ENCODE measurements around the gene PRPF8. TPM values are rescaled to one million over a fixed set of nuclear protein-coding genes. Genes with fewer than 3 reads are reported as not detected.
"Not testable (repeated sequence)": the region's sequence is repeated elsewhere in the genome, so short reads cannot be mapped to it uniquely, and the experiment has no call there.

PRPF8 gene
- total RNA-seq, 1 donor from 2014 or later, result 432 TPM

GRCh38 chr17:1713160-1713877 is 28.7 kb upstream of the PRPF8 start:
- Mint-ChIP-seq H3K27me3 (peaks cover 18% of the 10 kb centered on the region), H3K27ac (no peak overlapping the region), H3K4me3 (peak overlapping the region; percentile 29), H3K9me3 (no peaks in the 10 kb centered on the region), H3K4me1 (peaks cover 27% of the 10 kb centered on the region), H3K36me3 (ENCODE audit: low read depth) (peaks cover 19% of the 10 kb centered on the region)
- DNase-seq, result no peak
- intact Hi-C loops (cut with micrococcal nuclease), result loop anchor here (10.0 kb wide), 1 partner anchor 681 kb away; no protein-coding TSS in a partner anchor

- H3K4me1 Mint-ChIP-seq, result peaks cover 21% of the 10 kb centered on the region
- H3K4me3 Mint-ChIP-seq, result no peak overlapping the region
- peaks cover 24% of the 10 kb centered on the region for H3K27me3 Mint-ChIP-seq
- H3K9me3 Mint-ChIP-seq, result no peaks in the 10 kb centered on the region
- no peak overlapping the region for H3K27ac Mint-ChIP-seq
- intact Hi-C loops (cut with micrococcal nuclease), result loop anchor here (10.0 kb wide), 1 partner anchor 683 kb away; no protein-coding TSS in a partner anchor
- no peak for DNase-seq
- peaks cover 19% of the 10 kb centered on the region for H3K36me3 Mint-ChIP-seq (ENCODE audit: low read depth)
Measured at GRCh38 chr17:1712271-1712670, 27.6 kb upstream of the PRPF8 start.

GRCh38 chr17:1711804-1712203 is 27.1 kb upstream of the PRPF8 start:
- intact Hi-C loops (cut with micrococcal nuclease), result loop anchor here (10.0 kb wide), 1 partner anchor 683 kb away; no protein-coding TSS in a partner anchor
- H3K9me3 Mint-ChIP-seq, result no peaks in the 10 kb centered on the region
- peaks cover 27% of the 10 kb centered on the region for H3K27me3 Mint-ChIP-seq
- H3K4me3 Mint-ChIP-seq, result no peak overlapping the region
- H3K4me1 Mint-ChIP-seq, result peaks cover 21% of the 10 kb centered on the region
- DNase-seq, result no peak
- H3K36me3 Mint-ChIP-seq (ENCODE audit: low read depth), result peaks cover 19% of the 10 kb centered on the region
- H3K27ac Mint-ChIP-seq, result no peak overlapping the region

DNA sequence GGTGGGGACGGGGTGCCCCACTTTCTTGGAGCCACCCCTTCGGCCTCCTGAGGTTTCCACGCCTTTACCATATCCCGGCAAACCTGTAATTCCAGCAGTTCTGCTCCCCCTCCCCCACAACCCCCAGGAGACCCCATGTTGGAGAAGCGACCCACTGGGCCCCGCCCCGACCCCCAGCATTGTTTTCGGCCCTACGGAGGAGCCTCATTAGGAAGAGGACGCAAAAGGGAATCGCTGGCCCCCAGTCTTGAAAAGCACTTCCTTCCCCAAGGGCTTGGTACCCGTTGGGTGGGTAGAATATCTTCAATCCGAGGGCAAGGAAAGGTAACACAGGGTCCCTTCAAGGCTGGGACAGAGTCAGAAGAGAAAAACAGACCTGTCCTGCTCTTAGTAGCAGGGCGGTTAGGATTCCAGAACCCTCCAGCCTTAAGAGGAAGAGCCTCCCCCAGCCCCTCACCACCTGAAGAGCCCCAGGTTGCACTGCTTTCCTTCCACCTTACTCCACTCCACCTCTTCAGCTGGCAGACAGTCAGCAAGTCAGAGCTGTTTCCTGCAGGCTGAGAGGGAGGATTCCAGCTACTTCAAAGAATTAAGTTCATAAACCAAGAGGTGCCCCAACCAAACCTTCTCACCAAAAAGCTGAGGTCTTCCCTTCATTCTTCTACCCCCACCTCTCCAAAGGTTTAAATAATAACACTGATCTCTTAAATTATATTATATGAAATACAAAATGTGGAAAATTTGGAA is 26.3 kb upstream of the PRPF8 start:
- Mint-ChIP-seq H3K4me3 (peak overlapping the region; percentile 51), H3K9me3 (no peaks in the 10 kb centered on the region), H3K36me3 (ENCODE audit: low read depth) (peaks cover 19% of the 10 kb centered on the region), H3K27ac (no peak overlapping the region), H3K27me3 (peaks cover 31% of the 10 kb centered on the region), H3K4me1 (peaks cover 20% of the 10 kb centered on the region)
- DNase-seq, result no peak
- intact Hi-C loops (cut with micrococcal nuclease), result loop anchor here (10.0 kb wide), 1 partner anchor 684 kb away; no protein-coding TSS in a partner anchor

GRCh38 chr17:1709971-1710806 is 25.5 kb upstream of the PRPF8 start, which contains the start of gene TLCD2:
Gene TLCD2, minus strand, starts transcription at chr17:1710377. Its CDS starts 135 bp downstream, at chr17:1710242.
- peak; percentile 73 for DNase-seq
- peaks cover 20% of the 10 kb centered on the region for H3K4me1 Mint-ChIP-seq
- H3K9me3 Mint-ChIP-seq, result no peaks in the 10 kb centered on the region

DNA sequence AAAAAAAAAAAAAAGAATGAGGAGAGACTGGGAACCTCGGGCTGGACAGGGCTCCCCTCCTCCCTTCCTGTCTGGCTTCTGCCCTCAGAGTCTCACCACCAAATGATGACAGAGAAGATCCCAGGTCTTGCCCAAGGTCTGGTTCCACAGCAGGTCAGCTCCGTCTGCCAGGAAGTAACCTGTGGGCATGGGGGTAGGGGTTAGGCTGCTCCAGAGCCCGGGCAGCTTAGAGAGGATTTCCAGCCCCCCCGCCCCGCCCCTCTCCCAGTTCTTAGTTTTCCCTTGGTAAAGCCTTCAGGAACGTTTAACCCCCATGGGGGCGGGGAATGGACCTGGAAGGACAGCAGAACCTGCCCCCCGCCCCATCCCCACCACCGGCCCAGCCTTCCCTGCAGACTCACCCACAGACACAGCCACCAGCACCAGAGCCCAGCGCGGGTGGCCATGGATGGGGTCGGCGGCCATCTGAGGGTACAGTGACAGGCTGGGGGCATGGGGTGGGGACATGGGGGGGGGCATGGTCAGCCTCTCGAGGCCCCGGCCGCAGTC is 24.8 kb upstream of the PRPF8 start:
- Mint-ChIP-seq H3K27me3 (peaks cover 41% of the 10 kb centered on the region), H3K27ac (no peak overlapping the region), H3K4me3 (peak overlapping the region; percentile 52), H3K4me1 (peaks cover 17% of the 10 kb centered on the region), H3K9me3 (no peaks in the 10 kb centered on the region), H3K36me3 (ENCODE audit: low read depth) (peaks cover 18% of the 10 kb centered on the region)
- no peak for DNase-seq
- intact Hi-C loops (cut with micrococcal nuclease), result no loop called here

More at GRCh38 chr17:1709971-1710806, 25.5 kb upstream of the PRPF8 start, which contains the start of gene TLCD2:
- H3K36me3 Mint-ChIP-seq (ENCODE audit: low read depth), result peaks cover 18% of the 10 kb centered on the region
- H3K4me3 Mint-ChIP-seq, result peak within 1 kb of the TSS; percentile 52
- peaks cover 36% of the 10 kb centered on the region for H3K27me3 Mint-ChIP-seq
- H3K27ac Mint-ChIP-seq, result no peak within 1 kb of the TSS
- intact Hi-C loops (cut with micrococcal nuclease), result loop anchor here (10.0 kb wide), 1 partner anchor 685 kb away; no protein-coding TSS in a partner anchor

DNA sequence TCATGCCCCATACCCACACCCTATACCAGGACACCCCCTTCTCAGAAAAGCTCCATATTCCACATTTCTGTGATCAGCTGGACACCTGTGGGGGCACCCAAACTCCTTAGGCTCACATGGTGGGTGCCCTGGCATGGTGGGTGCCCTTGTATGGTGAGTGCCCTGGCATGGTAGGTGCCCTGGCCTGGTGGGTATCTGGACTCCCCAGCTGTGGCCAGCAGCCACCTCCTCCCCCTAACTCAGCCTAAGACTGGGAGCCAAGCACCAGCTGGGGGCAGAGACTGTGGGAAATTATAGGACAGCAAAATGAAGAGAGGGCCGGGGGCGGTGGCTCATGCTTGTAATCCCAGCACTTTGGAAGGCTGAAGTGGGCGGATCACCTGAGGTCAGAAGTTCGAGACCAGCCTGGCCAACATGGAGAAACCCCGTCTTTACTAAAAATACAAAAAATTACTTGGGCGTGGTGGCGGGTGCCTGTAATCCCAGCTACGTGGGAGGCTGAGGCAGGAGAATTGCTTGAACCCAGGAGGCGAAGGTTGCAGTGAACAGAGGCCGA is 24.2 kb upstream of the PRPF8 start:
- intact Hi-C loops (cut with micrococcal nuclease); DNase-seq; H3K9me3 Mint-ChIP-seq; H3K27ac Mint-ChIP-seq: not testable (repeated sequence)
- H3K4me1 Mint-ChIP-seq, result peaks cover 15% of the 10 kb centered on the region
- H3K27me3 Mint-ChIP-seq, result peaks cover 41% of the 10 kb centered on the region
- peaks cover 16% of the 10 kb centered on the region for H3K36me3 Mint-ChIP-seq (ENCODE audit: low read depth)
- peak overlapping the region; percentile 52 for H3K4me3 Mint-ChIP-seq

DNA sequence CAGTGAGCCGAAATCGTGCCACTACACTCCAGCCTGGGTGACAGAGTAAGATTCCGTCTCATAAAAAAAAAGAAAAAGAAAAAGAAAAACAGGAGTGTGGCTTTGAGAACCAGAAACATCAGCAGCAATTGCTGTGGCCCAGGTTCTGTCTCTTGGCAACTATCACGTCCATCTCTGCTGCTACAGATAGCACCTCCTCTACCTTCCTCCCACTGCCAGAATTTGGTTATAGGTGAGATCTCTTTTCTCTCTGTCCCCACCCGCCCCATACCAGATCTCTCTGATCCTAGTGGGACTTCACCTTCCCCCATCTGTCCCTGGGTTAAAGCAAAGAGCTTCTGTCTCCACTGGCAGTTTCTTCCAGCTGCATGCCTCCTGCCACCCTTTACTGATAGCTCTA is 22.4 kb upstream of the PRPF8 start:
- peaks cover 7% of the 10 kb centered on the region for H3K36me3 Mint-ChIP-seq (ENCODE audit: low read depth)
- peaks cover 11% of the 10 kb centered on the region for H3K4me1 Mint-ChIP-seq
- H3K27me3 Mint-ChIP-seq, result peaks cover 41% of the 10 kb centered on the region
- DNase-seq, result no peak
- H3K27ac Mint-ChIP-seq, result no peak overlapping the region
- intact Hi-C loops (cut with micrococcal nuclease), result no loop called here
- no peak overlapping the region for H3K4me3 Mint-ChIP-seq
- H3K9me3 Mint-ChIP-seq, result no peaks in the 10 kb centered on the region

DNA sequence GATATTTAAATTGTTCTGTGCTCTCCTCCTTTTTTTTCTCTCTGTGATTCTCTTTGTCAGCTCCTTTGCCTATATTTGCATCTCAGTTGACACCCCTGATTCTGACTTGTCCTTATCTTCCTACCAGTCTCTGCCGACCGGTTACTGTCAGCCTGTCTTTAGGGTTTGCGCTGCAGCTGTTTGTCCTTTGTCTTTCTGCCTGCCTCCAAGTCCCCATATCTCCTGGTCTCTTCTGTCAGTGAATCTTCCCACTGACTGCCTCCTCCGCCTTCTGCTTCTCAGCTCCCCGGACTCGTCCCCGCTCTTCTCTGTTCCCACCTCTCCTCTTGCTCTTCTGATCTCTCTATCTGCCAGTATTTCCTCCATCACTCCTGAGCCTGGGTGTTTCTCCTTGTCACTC is 20.3 kb upstream of the PRPF8 start:
- H3K4me3 Mint-ChIP-seq, result no peak overlapping the region
- peaks cover 5% of the 10 kb centered on the region for H3K4me1 Mint-ChIP-seq
- no peak overlapping the region for H3K27ac Mint-ChIP-seq
- H3K27me3 Mint-ChIP-seq, result peaks cover 31% of the 10 kb centered on the region
- intact Hi-C loops (cut with micrococcal nuclease), result no loop called here
- no peaks in the 10 kb centered on the region for H3K36me3 Mint-ChIP-seq (ENCODE audit: low read depth)
- H3K9me3 Mint-ChIP-seq, result no peaks in the 10 kb centered on the region
- DNase-seq, result no peak

DNA sequence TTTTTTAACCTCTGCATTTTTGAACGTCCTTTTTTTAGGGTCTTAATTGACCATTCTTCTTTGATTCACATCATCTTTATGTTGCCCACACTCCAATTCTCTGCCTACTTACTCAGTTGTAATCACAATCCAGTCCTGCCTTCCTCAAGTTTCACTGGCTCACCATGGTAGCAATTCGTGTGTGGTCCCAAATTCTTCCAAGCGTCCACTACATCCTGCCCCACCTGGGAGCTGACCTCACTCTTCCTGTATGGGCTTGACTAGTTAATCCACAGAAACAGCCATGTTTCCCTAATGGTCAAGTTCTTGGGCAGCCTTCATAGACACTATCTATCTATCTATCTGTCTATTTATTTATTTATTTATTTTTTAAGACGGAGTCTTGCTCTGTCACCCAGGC is 18.4 kb upstream of the PRPF8 start:
- no peak overlapping the region for H3K4me3 Mint-ChIP-seq
- H3K4me1 Mint-ChIP-seq, result peaks cover 3% of the 10 kb centered on the region
- H3K9me3 Mint-ChIP-seq, result no peaks in the 10 kb centered on the region
- DNase-seq, result no peak
- H3K27ac Mint-ChIP-seq, result no peak overlapping the region
- H3K36me3 Mint-ChIP-seq (ENCODE audit: low read depth), result no peaks in the 10 kb centered on the region
- intact Hi-C loops (cut with micrococcal nuclease), result no loop called here
- peaks cover 25% of the 10 kb centered on the region for H3K27me3 Mint-ChIP-seq

- intact Hi-C loops (cut with micrococcal nuclease); H3K4me3 Mint-ChIP-seq; H3K27me3 Mint-ChIP-seq; H3K9me3 Mint-ChIP-seq; H3K36me3 Mint-ChIP-seq (ENCODE audit: low read depth); H3K4me1 Mint-ChIP-seq; H3K27ac Mint-ChIP-seq; DNase-seq: not testable (repeated sequence)
Measured at GRCh38 chr17:1699891-1700290, 15.2 kb upstream of the PRPF8 start.

DNA sequence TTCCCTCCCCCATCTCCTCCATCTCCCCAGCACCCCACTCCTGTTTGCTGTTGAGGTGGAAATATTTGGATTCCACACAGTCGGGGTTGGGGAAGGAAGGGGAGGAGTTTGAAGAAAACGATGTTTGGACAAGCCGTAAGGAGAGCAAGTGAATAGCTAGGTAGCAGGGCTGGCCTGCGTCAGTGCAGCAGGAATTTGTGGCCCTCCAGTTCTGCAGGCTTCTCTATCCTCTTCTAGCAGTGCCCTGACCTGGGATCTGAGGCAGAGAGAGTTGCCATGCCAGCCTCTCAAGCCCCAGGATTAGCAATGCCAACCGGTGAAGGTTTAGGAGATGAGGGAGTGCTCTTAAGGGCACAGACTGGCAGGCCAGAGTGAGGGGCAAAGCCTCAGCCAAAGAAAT is 13.0 kb upstream of the PRPF8 start:
- Mint-ChIP-seq H3K36me3 (ENCODE audit: low read depth) (no peaks in the 10 kb centered on the region), H3K27me3 (peaks cover 5% of the 10 kb centered on the region), H3K4me3 (no peak overlapping the region), H3K27ac (no peak overlapping the region), H3K4me1 (no peaks in the 10 kb centered on the region), H3K9me3 (no peaks in the 10 kb centered on the region)
- no peak for DNase-seq
- intact Hi-C loops (cut with micrococcal nuclease), result no loop called here

- DNase-seq, result no peak
- peaks cover 7% of the 10 kb centered on the region for H3K27me3 Mint-ChIP-seq
- no peaks in the 10 kb centered on the region for H3K4me1 Mint-ChIP-seq
- H3K4me3 Mint-ChIP-seq, result no peak overlapping the region
- no peaks in the 10 kb centered on the region for H3K9me3 Mint-ChIP-seq
- no peaks in the 10 kb centered on the region for H3K36me3 Mint-ChIP-seq (ENCODE audit: low read depth)
- intact Hi-C loops (cut with micrococcal nuclease), result no loop called here
- H3K27ac Mint-ChIP-seq, result no peak overlapping the region
Measured at GRCh38 chr17:1695365-1695764, 10.7 kb upstream of the PRPF8 start.

All from activated CD4-positive, alpha-beta T cell treated with anti-CD3 and anti-CD28 coated beads, Interleukin-2, amount 10 ng/mL, durations not matched to agents 24 days and 14 days (primary cell).